Liver (tissue), 9 donors: ENCODE data around the gene RSAD2. TPM values are rescaled to one million over a fixed set of nuclear protein-coding genes. Genes with fewer than 3 reads are reported as not detected.

Experiments used
- DNase-seq: peaks from one replicate; pipeline ENCODE4 v3.0.0-alpha.2; 2017; ENCODE audit warnings: low spot score
- H3K27ac ChIP-seq, 2 donors: one replicate each; pipeline ENCODE4 v1.7.0; 2013; ENCODE audit warnings: inconsistent platforms in 2 of 2, low read length in 2 of 2, control low read depth in 1 of 2, low read depth in 1 of 2, mild to moderate bottlenecking in 1 of 2
- H3K27me3 ChIP-seq, 4 donors: one replicate each; pipeline versions ENCODE4 v1.6.1 to v1.7.0; 2013; ENCODE audit warnings: low read length in 3 of 4, inconsistent platforms in 1 of 4, mild to moderate bottlenecking in 1 of 4, moderate library complexity in 1 of 4; ENCODE audit not compliant: control insufficient read depth in 4 of 4, insufficient read depth in 4 of 4
- H3K36me3 ChIP-seq, 4 donors: one replicate each; pipeline versions ENCODE4 v1.6.1 to v1.7.0; 2013; ENCODE audit warnings: low read length in 3 of 4, mild to moderate bottlenecking in 3 of 4, low read depth in 1 of 4, moderate library complexity in 1 of 4; ENCODE audit not compliant: control insufficient read depth in 4 of 4, insufficient read depth in 3 of 4
- H3K4me1 ChIP-seq, 4 donors: one replicate each; pipeline versions ENCODE4 v1.6.1 to v1.7.0; 2013; ENCODE audit warnings: low read length in 3 of 4, mild to moderate bottlenecking in 3 of 4, moderate library complexity in 1 of 4; ENCODE audit not compliant: control insufficient read depth in 4 of 4, insufficient read depth in 4 of 4
- H3K4me3 ChIP-seq, 3 donors: one replicate each; pipeline versions ENCODE4 v1.6.1 to v1.7.0; 2013; ENCODE audit warnings: low read length in 3 of 3, control low read depth in 1 of 3, low read depth in 1 of 3, mild to moderate bottlenecking in 1 of 3
- H3K9ac ChIP-seq, 2 donors: one replicate each; pipeline ENCODE4 v1.7.0; 2013; ENCODE audit warnings: low read length in 2 of 2, mild to moderate bottlenecking in 2 of 2, moderate library complexity in 2 of 2, control low read depth in 1 of 2, low read depth in 1 of 2
- H3K9me3 ChIP-seq, 4 donors: one replicate each; pipeline versions ENCODE4 v1.6.1 to v1.7.0; 2013; ENCODE audit warnings: low read length in 3 of 4; ENCODE audit not compliant: control insufficient read depth in 4 of 4
- EGR1 ChIP-seq, 2 donors: IDR thresholded peaks; 2 replicates each; pipeline ENCODE4 v1.6.1; 2016 to 2018; ENCODE audit warnings: antibody characterized with exemption in 2 of 2, low read depth in 2 of 2
- FOXA1 ChIP-seq: IDR thresholded peaks from 2 replicates; pipeline ENCODE4 v1.6.1; 2016; ENCODE audit warnings: antibody characterized with exemption
- FOXA2 ChIP-seq: IDR thresholded peaks from 2 replicates; pipeline ENCODE4 v1.6.1; 2016; ENCODE audit warnings: antibody characterized with exemption
- GABPA ChIP-seq, 2 donors: IDR thresholded peaks in 1 of 2; conservative IDR thresholded peaks in 1 of 2; 2 replicates each; pipeline ENCODE4 v1.6.1; 2016; ENCODE audit warnings: antibody characterized with exemption in 2 of 2, mild to moderate bottlenecking in 1 of 2, moderate library complexity in 1 of 2
- HNF4A ChIP-seq, 2 donors: conservative IDR thresholded peaks; 2 replicates each; pipeline ENCODE4 v1.6.1; 2016; ENCODE audit warnings: antibody characterized with exemption in 2 of 2, mild to moderate bottlenecking in 2 of 2
- HNF4G ChIP-seq: IDR thresholded peaks from 2 replicates; pipeline ENCODE4 v1.6.1; 2016; ENCODE audit warnings: antibody characterized with exemption
- JUND ChIP-seq, 2 donors: IDR thresholded peaks; 2 replicates each; pipeline ENCODE4 v1.6.1; 2016; ENCODE audit warnings: antibody characterized with exemption in 2 of 2
- NR2F2 ChIP-seq: IDR thresholded peaks from 2 replicates; pipeline ENCODE4 v1.6.1; 2016; ENCODE audit warnings: antibody characterized with exemption
- RAD21 ChIP-seq, 2 donors: IDR thresholded peaks; 2 replicates each; pipeline ENCODE4 v1.6.1; 2016; ENCODE audit warnings: antibody characterized with exemption in 2 of 2, mild to moderate bottlenecking in 2 of 2
- RXRA ChIP-seq, 2 donors: IDR thresholded peaks; 2 replicates each; pipeline ENCODE4 v1.6.1; 2017 to 2018; ENCODE audit warnings: antibody characterized with exemption in 2 of 2, mild to moderate bottlenecking in 1 of 2
- SP1 ChIP-seq: IDR thresholded peaks from 2 replicates; pipeline ENCODE4 v1.6.1; 2018; ENCODE audit warnings: antibody characterized with exemption, mild to moderate bottlenecking
- TAF1 ChIP-seq: conservative IDR thresholded peaks from 2 replicates; pipeline ENCODE4 v1.6.1; 2016; ENCODE audit warnings: antibody characterized with exemption, mild to moderate bottlenecking
- YY1 ChIP-seq: IDR thresholded peaks from 2 replicates; pipeline ENCODE4 v1.6.1; 2016; ENCODE audit warnings: antibody characterized with exemption, mild to moderate bottlenecking
- WGBS: extraction: QIAGEN DNeasy Blood & Tissue Kit; methylation state at CpG from one replicate; pipeline ENCODE4 v1.1.7; 2013; 5-methylcytosine and 5-hydroxymethylcytosine counted together
- polyA plus RNA-seq, 2 donors: library from polyadenylated mRNA; stranded (reverse) in 1 of 2; unstranded in 1 of 2; fragments of 200-250 nt in 1 of 2; fragments of >200 nt in 1 of 2; fragmentation: Nextera tagmentation in 1 of 2; extraction: Ambion mirVana in 1 of 2; gene quantifications; one replicate each; pipeline versions ENCODE4 v1.2.1 to v1.2.3, GENCODE V29; 2013 to 2015
- total RNA-seq, 2 donors: library from RNA; depleted of rRNA; stranded (reverse); fragments of >200 nt; gene quantifications; one replicate each; pipeline ENCODE4 v1.2.3, GENCODE V29; 2014
- TF ChIP-seq, protein P1 (sequence below): IDR thresholded peaks from 2 replicates; pipeline ENCODE4 v1.6.1; 2016; ENCODE audit warnings: antibody characterized with exemption
- TF ChIP-seq, protein P2 (sequence below): IDR thresholded peaks from 2 replicates; pipeline ENCODE4 v1.6.1; 2016; ENCODE audit warnings: antibody characterized with exemption
- TF ChIP-seq, protein P3 (sequence below): IDR thresholded peaks from 2 replicates; pipeline ENCODE4 v1.6.1; 2016; ENCODE audit warnings: antibody characterized with exemption, mild to moderate bottlenecking
- TF ChIP-seq, protein P4 (sequence below): IDR thresholded peaks from 2 replicates; pipeline ENCODE4 v1.6.1; 2016; ENCODE audit warnings: antibody characterized with exemption
- TF ChIP-seq, protein P5 (sequence below): fragments of 150-350 bp; IDR thresholded peaks from 2 replicates; pipeline ENCODE4 v1.5.1; 2017; ENCODE audit warnings: improper control_type of control experiment, low read depth, low read length; ENCODE audit not compliant: missing input control
- donor health status: healthy.
- donor health status: healthy.
- donor health status: healthy.
- donor health status: healthy.
- donor health status: healthy.

RSAD2 gene
- total and polyA plus RNA-seq, 4 donors: 1.3 to 15.9 (median 1.9) TPM

DNA sequence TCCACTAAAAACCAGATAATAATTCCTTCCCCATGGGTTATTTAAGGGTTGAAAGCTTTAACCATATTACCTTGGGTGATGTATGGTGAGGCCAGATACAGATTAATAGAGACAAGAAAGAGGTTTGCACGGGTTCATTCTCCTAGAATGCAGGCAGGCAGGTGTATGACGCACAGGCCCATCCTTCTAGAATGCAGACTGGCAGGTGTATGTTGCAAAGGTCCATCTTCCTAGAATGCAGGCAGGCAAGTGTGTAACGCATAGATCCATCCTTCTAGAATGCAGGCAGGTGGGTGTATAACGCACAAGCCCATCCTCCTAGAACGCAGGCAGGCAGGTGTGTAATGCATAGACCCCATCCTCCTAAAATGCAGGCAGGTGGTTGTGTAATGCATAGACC, 3.9 kb downstream of the RSAD2 start:
- H3K27ac ChIP-seq: no peak overlapping the region
- WGBS: 97% methylated on average over 5 of the region's 5 CpGs
- no peaks in the 10 kb centered on the region for H3K36me3 ChIP-seq
- H3K4me3 ChIP-seq: no peak overlapping the region
- H3K9ac ChIP-seq: no peak overlapping the region
- TF ChIP-seq JUND (IDR thresholded peaks at IDR 0.05): no peak
- TF ChIP-seq, protein P1, sequence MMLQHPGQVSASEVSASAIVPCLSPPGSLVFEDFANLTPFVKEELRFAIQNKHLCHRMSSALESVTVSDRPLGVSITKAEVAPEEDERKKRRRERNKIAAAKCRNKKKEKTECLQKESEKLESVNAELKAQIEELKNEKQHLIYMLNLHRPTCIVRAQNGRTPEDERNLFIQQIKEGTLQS: no peak
- no peak for TF ChIP-seq SP1
- TF ChIP-seq, protein P2, sequence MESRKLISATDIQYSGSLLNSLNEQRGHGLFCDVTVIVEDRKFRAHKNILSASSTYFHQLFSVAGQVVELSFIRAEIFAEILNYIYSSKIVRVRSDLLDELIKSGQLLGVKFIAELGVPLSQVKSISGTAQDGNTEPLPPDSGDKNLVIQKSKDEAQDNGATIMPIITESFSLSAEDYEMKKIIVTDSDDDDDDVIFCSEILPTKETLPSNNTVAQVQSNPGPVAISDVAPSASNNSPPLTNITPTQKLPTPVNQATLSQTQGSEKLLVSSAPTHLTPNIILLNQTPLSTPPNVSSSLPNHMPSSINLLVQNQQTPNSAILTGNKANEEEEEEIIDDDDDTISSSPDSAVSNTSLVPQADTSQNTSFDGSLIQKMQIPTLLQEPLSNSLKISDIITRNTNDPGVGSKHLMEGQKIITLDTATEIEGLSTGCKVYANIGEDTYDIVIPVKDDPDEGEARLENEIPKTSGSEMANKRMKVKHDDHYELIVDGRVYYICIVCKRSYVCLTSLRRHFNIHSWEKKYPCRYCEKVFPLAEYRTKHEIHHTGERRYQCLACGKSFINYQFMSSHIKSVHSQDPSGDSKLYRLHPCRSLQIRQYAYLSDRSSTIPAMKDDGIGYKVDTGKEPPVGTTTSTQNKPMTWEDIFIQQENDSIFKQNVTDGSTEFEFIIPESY: no peak
- TF ChIP-seq, protein P3, sequence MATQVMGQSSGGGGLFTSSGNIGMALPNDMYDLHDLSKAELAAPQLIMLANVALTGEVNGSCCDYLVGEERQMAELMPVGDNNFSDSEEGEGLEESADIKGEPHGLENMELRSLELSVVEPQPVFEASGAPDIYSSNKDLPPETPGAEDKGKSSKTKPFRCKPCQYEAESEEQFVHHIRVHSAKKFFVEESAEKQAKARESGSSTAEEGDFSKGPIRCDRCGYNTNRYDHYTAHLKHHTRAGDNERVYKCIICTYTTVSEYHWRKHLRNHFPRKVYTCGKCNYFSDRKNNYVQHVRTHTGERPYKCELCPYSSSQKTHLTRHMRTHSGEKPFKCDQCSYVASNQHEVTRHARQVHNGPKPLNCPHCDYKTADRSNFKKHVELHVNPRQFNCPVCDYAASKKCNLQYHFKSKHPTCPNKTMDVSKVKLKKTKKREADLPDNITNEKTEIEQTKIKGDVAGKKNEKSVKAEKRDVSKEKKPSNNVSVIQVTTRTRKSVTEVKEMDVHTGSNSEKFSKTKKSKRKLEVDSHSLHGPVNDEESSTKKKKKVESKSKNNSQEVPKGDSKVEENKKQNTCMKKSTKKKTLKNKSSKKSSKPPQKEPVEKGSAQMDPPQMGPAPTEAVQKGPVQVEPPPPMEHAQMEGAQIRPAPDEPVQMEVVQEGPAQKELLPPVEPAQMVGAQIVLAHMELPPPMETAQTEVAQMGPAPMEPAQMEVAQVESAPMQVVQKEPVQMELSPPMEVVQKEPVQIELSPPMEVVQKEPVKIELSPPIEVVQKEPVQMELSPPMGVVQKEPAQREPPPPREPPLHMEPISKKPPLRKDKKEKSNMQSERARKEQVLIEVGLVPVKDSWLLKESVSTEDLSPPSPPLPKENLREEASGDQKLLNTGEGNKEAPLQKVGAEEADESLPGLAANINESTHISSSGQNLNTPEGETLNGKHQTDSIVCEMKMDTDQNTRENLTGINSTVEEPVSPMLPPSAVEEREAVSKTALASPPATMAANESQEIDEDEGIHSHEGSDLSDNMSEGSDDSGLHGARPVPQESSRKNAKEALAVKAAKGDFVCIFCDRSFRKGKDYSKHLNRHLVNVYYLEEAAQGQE: no peak
- no peak for TF ChIP-seq FOXA1
- TF ChIP-seq, protein P4, sequence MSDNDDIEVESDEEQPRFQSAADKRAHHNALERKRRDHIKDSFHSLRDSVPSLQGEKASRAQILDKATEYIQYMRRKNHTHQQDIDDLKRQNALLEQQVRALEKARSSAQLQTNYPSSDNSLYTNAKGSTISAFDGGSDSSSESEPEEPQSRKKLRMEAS: no peak
- TF ChIP-seq, protein P5, sequence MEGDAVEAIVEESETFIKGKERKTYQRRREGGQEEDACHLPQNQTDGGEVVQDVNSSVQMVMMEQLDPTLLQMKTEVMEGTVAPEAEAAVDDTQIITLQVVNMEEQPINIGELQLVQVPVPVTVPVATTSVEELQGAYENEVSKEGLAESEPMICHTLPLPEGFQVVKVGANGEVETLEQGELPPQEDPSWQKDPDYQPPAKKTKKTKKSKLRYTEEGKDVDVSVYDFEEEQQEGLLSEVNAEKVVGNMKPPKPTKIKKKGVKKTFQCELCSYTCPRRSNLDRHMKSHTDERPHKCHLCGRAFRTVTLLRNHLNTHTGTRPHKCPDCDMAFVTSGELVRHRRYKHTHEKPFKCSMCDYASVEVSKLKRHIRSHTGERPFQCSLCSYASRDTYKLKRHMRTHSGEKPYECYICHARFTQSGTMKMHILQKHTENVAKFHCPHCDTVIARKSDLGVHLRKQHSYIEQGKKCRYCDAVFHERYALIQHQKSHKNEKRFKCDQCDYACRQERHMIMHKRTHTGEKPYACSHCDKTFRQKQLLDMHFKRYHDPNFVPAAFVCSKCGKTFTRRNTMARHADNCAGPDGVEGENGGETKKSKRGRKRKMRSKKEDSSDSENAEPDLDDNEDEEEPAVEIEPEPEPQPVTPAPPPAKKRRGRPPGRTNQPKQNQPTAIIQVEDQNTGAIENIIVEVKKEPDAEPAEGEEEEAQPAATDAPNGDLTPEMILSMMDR: no peak
- TF ChIP-seq RXRA (IDR thresholded peaks at IDR 0.05): no peak
- TF ChIP-seq YY1: no peak
- TF ChIP-seq HNF4A (conservative IDR thresholded peaks at IDR 0.05): no peak
- no peak for TF ChIP-seq TAF1
- no peak for TF ChIP-seq HNF4G
- no peak for TF ChIP-seq NR2F2
- no peak for TF ChIP-seq EGR1 (IDR thresholded peaks at IDR 0.05; ENCODE audit: low read depth in 2 of 2)
- no peak for DNase-seq
- no peaks in the 10 kb centered on the region for H3K9me3 ChIP-seq
- peaks cover 0 to 15% (median 10%) of the 10 kb centered on the region in 4 donors for H3K4me1 ChIP-seq
- no peaks in the 10 kb centered on the region for H3K27me3 ChIP-seq

DNA sequence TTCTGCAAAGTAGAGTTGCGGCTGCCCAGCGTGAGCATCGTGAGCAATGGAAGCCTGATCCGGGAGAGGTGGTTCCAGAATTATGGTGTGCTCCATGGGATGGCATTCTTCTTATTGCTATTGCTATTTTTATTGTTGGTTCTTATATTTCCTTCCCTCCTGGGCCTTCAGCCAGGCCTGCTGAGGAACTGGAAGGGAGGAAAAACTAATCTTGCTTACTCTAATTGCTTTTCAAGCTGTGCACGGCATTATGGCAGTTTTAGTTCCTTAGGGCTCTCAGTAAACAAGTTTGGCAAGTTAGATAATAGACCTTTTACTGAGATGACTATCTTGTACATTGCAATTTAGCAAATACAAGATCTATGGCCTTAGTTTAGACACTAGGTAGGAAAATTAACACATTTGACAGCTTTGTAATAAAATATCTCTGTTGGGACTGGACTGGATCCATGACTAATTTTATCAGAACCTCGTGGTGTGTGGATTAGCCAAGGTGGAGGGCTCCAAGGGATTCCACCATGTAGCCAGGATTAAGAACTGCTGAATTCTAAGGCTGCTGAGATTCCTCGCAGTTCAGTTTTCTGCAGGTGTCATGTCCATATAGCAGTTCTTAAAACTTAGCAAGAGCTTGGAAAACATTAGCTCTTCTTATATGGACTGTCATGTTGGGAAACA, 6.0 kb downstream of the RSAD2 start:
- Histone ChIP-seq H3K36me3 (no peaks in the 10 kb centered on the region), H3K9me3 (no peaks in the 10 kb centered on the region), H3K9ac (no peak overlapping the region), H3K27ac (no peak overlapping the region), H3K4me1 (no peaks in the 10 kb centered on the region), H3K4me3 (no peak overlapping the region), H3K27me3 (no peaks in the 10 kb centered on the region)
- 78% methylated on average over 7 of the region's 7 CpGs for WGBS
- no peak for DNase-seq
- no peak for TF ChIP-seq NR2F2
- TF ChIP-seq SP1: no peak
- no peak for TF ChIP-seq RAD21 (IDR thresholded peaks at IDR 0.05)
- TF ChIP-seq FOXA1: no peak
- TF ChIP-seq, protein P2: no peak
- no peak for TF ChIP-seq GABPA (IDR thresholded peaks at IDR 0.05 in 1 of 2, conservative IDR thresholded peaks at IDR 0.05 in 1 of 2)
- TF ChIP-seq, protein P1: no peak
- no peak for TF ChIP-seq JUND (IDR thresholded peaks at IDR 0.05)
- no peak for TF ChIP-seq TAF1
- TF ChIP-seq FOXA2: no peak
- TF ChIP-seq YY1: no peak
- no peak for TF ChIP-seq RXRA (IDR thresholded peaks at IDR 0.05)
- no peak for TF ChIP-seq EGR1 (IDR thresholded peaks at IDR 0.05; ENCODE audit: low read depth in 2 of 2)
- no peak for TF ChIP-seq HNF4A (conservative IDR thresholded peaks at IDR 0.05)
- TF ChIP-seq, protein P4: no peak
- TF ChIP-seq HNF4G: no peak
